H1 (cell line): ENCODE data around the gene TTC34. TPM values are rescaled to one million over a fixed set of nuclear protein-coding genes. Genes with fewer than 3 reads are reported as not detected.

Experiments
- ASH2L ChIP-seq: fragments of 200-600, 300-600 bp; sonication (generic); IDR thresholded peaks from one replicate; pipeline ENCODE4 v1.7.1; 2017; ENCODE audit warnings: low read length
- BACH1 ChIP-seq: IDR thresholded peaks from 2 replicates; pipeline ENCODE4 v1.6.1; 2012; ENCODE audit warnings: low read length, improper control_type of control experiment
- CHD1 ChIP-seq: IDR thresholded peaks from 2 replicates; pipeline ENCODE4 v1.6.1; 2012; ENCODE audit warnings: low read depth, low read length, improper control_type of control experiment
- FOSL1 ChIP-seq: IDR thresholded peaks from 2 replicates; pipeline ENCODE4 v1.6.1; 2011; ENCODE audit warnings: mild to moderate bottlenecking, low read depth, low read length, moderate library complexity; ENCODE audit not compliant: insufficient read depth
- KDM5A ChIP-seq: fragments of 200-600 bp; IDR thresholded peaks from 2 replicates; pipeline ENCODE4 v1.7.1; 2012; ENCODE audit warnings: mild to moderate bottlenecking, low read length, inconsistent platforms, mixed read lengths
- NANOG ChIP-seq: IDR thresholded peaks from 2 replicates; pipeline ENCODE4 v1.6.1; 2011; ENCODE audit warnings: low read length, low read depth, mild to moderate bottlenecking, inconsistent platforms; ENCODE audit not compliant: insufficient read depth, poor library complexity, severe bottlenecking
- POLR2AphosphoS5 ChIP-seq: IDR thresholded peaks from 2 replicates; pipeline ENCODE4 v1.6.1; 2011; ENCODE audit warnings: low read depth, low read length
- POU5F1 ChIP-seq: IDR thresholded peaks from 2 replicates; pipeline ENCODE4 v1.6.1; 2011; ENCODE audit warnings: low read depth, mild to moderate bottlenecking, low read length, moderate library complexity
- RAD21 ChIP-seq, 2 experiments: IDR thresholded peaks in 1 of 2; conservative IDR thresholded peaks in 1 of 2; 2 replicates each; pipeline ENCODE4 v1.6.1; 2011; ENCODE audit warnings: low read depth in 2 of 2, low read length in 2 of 2, improper control_type of control experiment in 1 of 2, inconsistent platforms in 1 of 2, mild to moderate bottlenecking in 1 of 2, moderate library complexity in 1 of 2
- RFX5 ChIP-seq: IDR thresholded peaks from 2 replicates; pipeline ENCODE4 v1.6.1; 2011; ENCODE audit warnings: low read depth, low read length, improper control_type of control experiment, borderline replicate concordance
- SP2 ChIP-seq: IDR thresholded peaks from 2 replicates; pipeline ENCODE4 v1.6.1; 2012; ENCODE audit warnings: mild to moderate bottlenecking, low read length, inconsistent platforms
- polyA plus RNA-seq, 7 experiments: library from polyadenylated mRNA; depleted of rRNA in 3 of 7; stranded (reverse) in 5 of 7; unstranded in 2 of 7; fragments of >200 nt in 5 of 7; fragments of 200-250 nt in 2 of 7; gene quantifications; 1 replicate in 5 of 7; 2 replicates in 1 of 7; 4 replicates in 1 of 7; pipeline versions ENCODE4 v1.2.1 to v1.2.3, GENCODE V29; 2011 to 2013; ENCODE audit warnings: missing spikeins in 2 of 7, mixed read lengths in 2 of 7
- total RNA-seq: library from RNA; stranded (reverse); fragmentation: NEBNext Ultra II Directional; extraction: Animal tissue kit (Norgen Biotek cat#: 25700); gene quantifications from 2 replicates; pipeline ENCODE4 v1.2.1, GENCODE V29; 2021

Gene TTC34
- total and polyA plus RNA-seq, 2 of the 8 experiments (the other 6 are each of a cell fraction or from before 2014, with no cell fraction given), result 0.23 to 0.50 TPM

DNA sequence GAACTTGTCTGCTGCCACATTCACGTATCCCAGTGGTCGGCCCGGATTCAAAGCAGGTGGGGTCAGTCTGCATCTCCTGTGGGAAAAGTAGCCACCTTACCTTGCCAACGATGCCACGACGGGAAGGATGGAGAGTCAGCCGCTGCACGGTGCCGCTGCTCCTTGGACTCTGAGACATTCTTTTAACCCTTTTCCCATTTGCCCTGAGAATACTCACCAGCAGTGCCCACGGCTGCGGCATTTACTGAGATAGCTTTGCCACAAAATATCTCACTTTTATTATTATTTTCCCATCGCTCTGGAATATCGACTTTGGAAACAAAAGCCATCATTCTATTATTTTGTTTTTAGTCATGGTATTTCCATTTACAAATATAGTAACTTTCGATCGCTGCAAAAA lies 15.3 kb upstream of the TTC34 start (continued):
- TF ChIP-seq NANOG (no peak), POU5F1 (no peak), SP2 (no peak), KDM5A (no peak), RFX5 (no peak), CHD1 (no peak), RAD21 (IDR thresholded peaks at IDR 0.05 in 1 of 2, conservative IDR thresholded peaks at IDR 0.05 in 1 of 2; ENCODE audit: low read depth in 2 of 2, low read length in 2 of 2) (no peak), BACH1 (no peak), POLR2AphosphoS5 (no peak), ASH2L (no peak), FOSL1 (no peak)
